HepG2 (cell line): ENCODE results near the gene ABHD17A. TPM values are rescaled to one million over a fixed set of nuclear protein-coding genes. Genes with fewer than 3 reads are reported as not detected.

Source experiments
- AKAP8 ChIP-seq: sonication (generic); formaldehyde crosslinking; IDR thresholded peaks from 2 replicates; pipeline ENCODE4 v1.5.1; 2020; ENCODE audit warnings: mild to moderate bottlenecking, missing genetic modification reagents
- FOXC1 ChIP-seq: sonication (generic); formaldehyde crosslinking; IDR thresholded peaks from 2 replicates; pipeline ENCODE4 v1.8.0; 2022; ENCODE audit warnings: mild to moderate bottlenecking, missing genetic modification reagents, borderline replicate concordance
- FOXO1 ChIP-seq: sonication (generic); formaldehyde crosslinking; IDR thresholded peaks from 2 replicates; pipeline ENCODE4 v1.4.0; 2020; ENCODE audit warnings: missing genetic modification reagents
- GTF2F1 ChIP-seq: fragments of 150-350 bp; IDR thresholded peaks from 2 replicates; pipeline ENCODE4 v1.6.1; 2014; ENCODE audit warnings: low read length
- KLF9 ChIP-seq: IDR thresholded peaks from 2 replicates; pipeline ENCODE4 v1.6.1; 2016; ENCODE audit warnings: low read depth
- MAFG ChIP-seq: sonication (generic); formaldehyde crosslinking; IDR thresholded peaks from 2 replicates; pipeline ENCODE4 v1.5.1; 2020; ENCODE audit warnings: mild to moderate bottlenecking, missing genetic modification reagents
- MTA1 ChIP-seq: sonication (generic); formaldehyde crosslinking; IDR thresholded peaks from 2 replicates; pipeline ENCODE4 v1.4.0; 2020; ENCODE audit warnings: missing genetic modification reagents, mild to moderate bottlenecking, borderline replicate concordance
- NFYB ChIP-seq: sonication (generic); formaldehyde crosslinking; IDR thresholded peaks from 2 replicates; pipeline ENCODE4 v1.4.0; 2020; ENCODE audit warnings: missing genetic modification reagents
- PAF1 ChIP-seq: IDR thresholded peaks from 2 replicates; pipeline ENCODE4 v1.6.1; 2016; ENCODE audit warnings: missing genetic modification reagents, missing compliant biosample characterization
- PHF21A ChIP-seq: sonication (generic); formaldehyde crosslinking; IDR thresholded peaks from 2 replicates; pipeline ENCODE4 v1.5.0; 2020; ENCODE audit warnings: mild to moderate bottlenecking, missing genetic modification reagents
- PLRG1 ChIP-seq: fragments of 450-650 bp; conservative IDR thresholded peaks from 2 replicates; pipeline ENCODE4 v1.6.1; 2016
- RARA ChIP-seq: IDR thresholded peaks from 2 replicates; pipeline ENCODE4 v1.6.1; 2016; ENCODE audit warnings: missing genetic modification reagents, missing compliant biosample characterization
- RXRA ChIP-seq: sonication (generic); formaldehyde crosslinking; IDR thresholded peaks from 2 replicates; pipeline ENCODE4 v1.5.1; 2020; ENCODE audit warnings: missing genetic modification reagents
- SKI ChIP-seq: fragments of 450-650 bp; IDR thresholded peaks from one replicate; pipeline ENCODE4 v1.6.1; 2018; ENCODE audit warnings: mild to moderate bottlenecking; ENCODE audit not compliant: partially characterized antibody
- SOX13 ChIP-seq, 3 experiments: fragments of 450-650 bp in 1 of 3; sonication (generic) in 1 of 3; formaldehyde crosslinking in 1 of 3; IDR thresholded peaks in 2 of 3; conservative IDR thresholded peaks in 1 of 3; 2 replicates each; pipeline versions ENCODE4 v1.5.0 to v1.6.1; 2016 to 2020; ENCODE audit warnings: antibody characterized with exemption in 1 of 3, mild to moderate bottlenecking in 1 of 3, missing compliant biosample characterization in 1 of 3, missing genetic modification reagents in 1 of 3, moderate library complexity in 1 of 3
- SP4 ChIP-seq: sonication (generic); formaldehyde crosslinking; IDR thresholded peaks from 2 replicates; pipeline ENCODE4 v1.8.1; 2023; ENCODE audit warnings: mild to moderate bottlenecking, missing genetic modification reagents
- SP5 ChIP-seq: IDR thresholded peaks from 2 replicates; pipeline ENCODE4 v1.6.1; 2016; ENCODE audit warnings: low read depth, borderline replicate concordance
- TOPORS ChIP-seq: sonication (generic); formaldehyde crosslinking; IDR thresholded peaks from 2 replicates; pipeline ENCODE4 v1.8.0; 2023; ENCODE audit warnings: mild to moderate bottlenecking, missing genetic modification reagents
- ZFP90 ChIP-seq: sonication (generic); formaldehyde crosslinking; IDR thresholded peaks from 2 replicates; pipeline ENCODE4 v1.8.0; 2022; ENCODE audit warnings: missing genetic modification reagents, mild to moderate bottlenecking, inconsistent platforms, borderline replicate concordance
- ZNF138 ChIP-seq: sonication (generic); formaldehyde crosslinking; IDR thresholded peaks from 2 replicates; pipeline ENCODE4 v1.5.0; 2020; ENCODE audit warnings: mild to moderate bottlenecking, low read depth, missing genetic modification reagents
- ZNF234 ChIP-seq: sonication (generic); formaldehyde crosslinking; conservative IDR thresholded peaks from 2 replicates; pipeline ENCODE4 v1.5.1; 2020; ENCODE audit warnings: mild to moderate bottlenecking, missing genetic modification reagents
- ZNF251 ChIP-seq: sonication (generic); formaldehyde crosslinking; IDR thresholded peaks from 2 replicates; pipeline ENCODE4 v1.9.0; 2021; ENCODE audit warnings: mild to moderate bottlenecking, missing genetic modification reagents
- ZNF496 ChIP-seq: sonication (generic); formaldehyde crosslinking; IDR thresholded peaks from 2 replicates; pipeline ENCODE4 v1.8.1; 2023; ENCODE audit warnings: mild to moderate bottlenecking, moderate library complexity, missing genetic modification reagents; ENCODE audit not compliant: insufficient replicate concordance
- ZNF749 ChIP-seq: sonication (generic); formaldehyde crosslinking; IDR thresholded peaks from 2 replicates; pipeline ENCODE4 v1.8.0; 2022; ENCODE audit warnings: mild to moderate bottlenecking, missing genetic modification reagents, moderate library complexity, borderline replicate concordance
- ZNF883 ChIP-seq: sonication (generic); formaldehyde crosslinking; IDR thresholded peaks from 2 replicates; pipeline ENCODE4 v1.5.1; 2020; ENCODE audit warnings: mild to moderate bottlenecking, missing genetic modification reagents; ENCODE audit errors: not compliant biosample characterization
- ZSCAN25 ChIP-seq: sonication (generic); formaldehyde crosslinking; IDR thresholded peaks from 2 replicates; pipeline ENCODE4 v1.8.0; 2022; ENCODE audit warnings: mild to moderate bottlenecking, missing genetic modification reagents
- polyA plus RNA-seq, 8 experiments: library from polyadenylated mRNA; depleted of rRNA in 3 of 8; stranded (reverse) in 7 of 8; unstranded in 1 of 8; fragments of >200 nt; fragmentation: Illumina TruSeq in 4 of 8; extraction: Trizol in 4 of 8; gene quantifications; 2 replicates each; pipeline versions ENCODE4 v1.2.1 to v1.2.3, GENCODE V29; 2011 to 2016; ENCODE audit warnings: low read depth in 4 of 8, missing spikeins in 1 of 8, mixed read lengths in 1 of 8; ENCODE audit not compliant: insufficient read depth in 1 of 8
- total RNA-seq, 5 experiments: library from RNA; depleted of rRNA; stranded (reverse); fragments of >200 nt; fragmentation: Illumina TruSeq; extraction: Trizol; gene quantifications; 2 replicates each; pipeline ENCODE4 v1.2.3, GENCODE V29; 2016; ENCODE audit warnings: low read depth in 1 of 5
- TF ChIP-seq, protein P1 (sequence below): sonication (generic); formaldehyde crosslinking; conservative IDR thresholded peaks from 2 replicates; pipeline ENCODE4 v1.5.0; 2020; ENCODE audit warnings: missing genetic modification reagents
- TF ChIP-seq, protein P2 (sequence below): sonication (generic); formaldehyde crosslinking; IDR thresholded peaks from 2 replicates; pipeline ENCODE4 v1.4.0; 2020; ENCODE audit warnings: mild to moderate bottlenecking, low read depth, missing genetic modification reagents
- TF ChIP-seq, protein P3 (sequence below): sonication (generic); formaldehyde crosslinking; IDR thresholded peaks from 2 replicates; pipeline ENCODE4 v1.8.1; 2023; ENCODE audit warnings: mild to moderate bottlenecking, missing genetic modification reagents, borderline replicate concordance
- TF ChIP-seq, protein P4 (sequence below): IDR thresholded peaks from 2 replicates; pipeline ENCODE4 v1.6.1; 2016

Gene ABHD17A
- total and polyA plus RNA-seq, 2 of the 13 experiments (the other 11 are each of a cell fraction or from before 2014, with no cell fraction given): 27.7 to 40.8 TPM

DNA sequence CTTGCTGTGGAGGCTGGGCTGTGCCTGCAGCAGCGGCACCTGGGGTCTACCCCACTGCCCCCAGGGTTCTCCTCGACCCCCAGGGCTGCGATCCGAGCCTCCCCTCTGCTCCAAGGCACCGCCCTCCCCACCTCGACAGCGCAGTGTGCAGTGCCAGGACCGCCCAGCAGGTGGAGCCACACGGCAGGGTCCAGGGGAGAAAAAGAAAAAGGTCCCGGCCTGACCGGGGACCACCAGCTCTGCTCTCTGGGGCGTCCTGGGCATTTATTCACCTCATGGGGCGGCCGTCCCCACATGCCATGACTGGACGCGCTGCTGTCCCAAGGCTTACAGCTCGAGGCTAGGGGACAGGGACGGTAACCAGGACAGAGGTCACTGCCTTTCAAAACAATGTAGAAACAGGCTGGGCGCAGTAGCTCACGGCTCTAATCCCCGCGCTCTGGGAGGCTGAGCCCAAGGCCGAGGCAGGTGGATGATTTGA lies 47.6 kb downstream of the ABHD17A start (continued):
- TF ChIP-seq, protein P1, sequence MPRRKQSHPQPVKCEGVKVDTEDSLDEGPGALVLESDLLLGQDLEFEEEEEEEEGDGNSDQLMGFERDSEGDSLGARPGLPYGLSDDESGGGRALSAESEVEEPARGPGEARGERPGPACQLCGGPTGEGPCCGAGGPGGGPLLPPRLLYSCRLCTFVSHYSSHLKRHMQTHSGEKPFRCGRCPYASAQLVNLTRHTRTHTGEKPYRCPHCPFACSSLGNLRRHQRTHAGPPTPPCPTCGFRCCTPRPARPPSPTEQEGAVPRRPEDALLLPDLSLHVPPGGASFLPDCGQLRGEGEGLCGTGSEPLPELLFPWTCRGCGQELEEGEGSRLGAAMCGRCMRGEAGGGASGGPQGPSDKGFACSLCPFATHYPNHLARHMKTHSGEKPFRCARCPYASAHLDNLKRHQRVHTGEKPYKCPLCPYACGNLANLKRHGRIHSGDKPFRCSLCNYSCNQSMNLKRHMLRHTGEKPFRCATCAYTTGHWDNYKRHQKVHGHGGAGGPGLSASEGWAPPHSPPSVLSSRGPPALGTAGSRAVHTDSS: no peak
- TF ChIP-seq PHF21A (CRISPR knock-in tag) (peak; percentile 57; the same call in 1 of the 2 replicates), ZNF749 (CRISPR knock-in tag) (0 out of 2 replicates have a peak, but pooled peaks have one; percentile 28), ZNF234 (CRISPR knock-in tag) (no peak), AKAP8 (peak; percentile 77), TOPORS (CRISPR knock-in tag) (no peak), NFYB (CRISPR knock-in tag) (no peak), RXRA (CRISPR knock-in tag) (peak; percentile 51), KLF9 (CRISPR knock-in tag) (no peak), SKI (peak; percentile 40), ZNF496 (CRISPR knock-in tag) (no peak), FOXC1 (CRISPR knock-in tag) (peak; percentile 68; the same call in 1 of the 2 replicates), RARA (no peak), SP5 (CRISPR knock-in tag) (0 out of 2 replicates have a peak, but pooled peaks have one; percentile 18), GTF2F1 (no peak), SOX13 (IDR thresholded peaks at IDR 0.05) (no peak), SOX13 (CRISPR knock-in tag; conservative IDR thresholded peaks at IDR 0.05 in 1 of 2, IDR thresholded peaks at IDR 0.05 in 1 of 2) (no peak), PLRG1 (no peak), MAFG (CRISPR knock-in tag) (no peak), ZFP90 (CRISPR knock-in tag) (no peak), ZNF883 (CRISPR knock-in tag) (no peak), ZNF138 (CRISPR knock-in tag) (no peak), MTA1 (CRISPR knock-in tag) (no peak), SP4 (CRISPR knock-in tag) (no peak), ZNF251 (no peak), PAF1 (CRISPR knock-in tag) (no peak), FOXO1 (CRISPR knock-in tag) (no peak), ZSCAN25 (CRISPR knock-in tag) (peak; percentile 50; the same call in 1 of the 2 replicates)
- TF ChIP-seq, protein P2, sequence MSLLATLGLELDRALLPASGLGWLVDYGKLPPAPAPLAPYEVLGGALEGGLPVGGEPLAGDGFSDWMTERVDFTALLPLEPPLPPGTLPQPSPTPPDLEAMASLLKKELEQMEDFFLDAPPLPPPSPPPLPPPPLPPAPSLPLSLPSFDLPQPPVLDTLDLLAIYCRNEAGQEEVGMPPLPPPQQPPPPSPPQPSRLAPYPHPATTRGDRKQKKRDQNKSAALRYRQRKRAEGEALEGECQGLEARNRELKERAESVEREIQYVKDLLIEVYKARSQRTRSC (CRISPR knock-in tag): no peak
- TF ChIP-seq, protein P3, sequence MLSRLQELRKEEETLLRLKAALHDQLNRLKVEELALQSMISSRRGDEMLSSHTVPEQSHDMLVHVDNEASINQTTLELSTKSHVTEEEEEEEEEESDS (CRISPR knock-in tag): no peak
- TF ChIP-seq, protein P4, sequence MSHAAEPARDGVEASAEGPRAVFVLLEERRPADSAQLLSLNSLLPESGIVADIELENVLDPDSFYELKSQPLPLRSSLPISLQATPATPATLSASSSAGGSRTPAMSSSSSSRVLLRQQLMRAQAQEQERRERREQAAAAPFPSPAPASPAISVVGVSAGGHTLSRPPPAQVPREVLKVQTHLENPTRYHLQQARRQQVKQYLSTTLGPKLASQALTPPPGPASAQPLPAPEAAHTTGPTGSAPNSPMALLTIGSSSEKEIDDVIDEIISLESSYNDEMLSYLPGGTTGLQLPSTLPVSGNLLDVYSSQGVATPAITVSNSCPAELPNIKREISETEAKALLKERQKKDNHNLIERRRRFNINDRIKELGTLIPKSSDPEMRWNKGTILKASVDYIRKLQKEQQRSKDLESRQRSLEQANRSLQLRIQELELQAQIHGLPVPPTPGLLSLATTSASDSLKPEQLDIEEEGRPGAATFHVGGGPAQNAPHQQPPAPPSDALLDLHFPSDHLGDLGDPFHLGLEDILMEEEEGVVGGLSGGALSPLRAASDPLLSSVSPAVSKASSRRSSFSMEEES: no peak
